ENCODE measurements around the gene ICAM4.
A peak's percentile ranks its signal among the peaks of the same experiment; 100 is the strongest.

The ICAM4 gene

GRCh38 chr19:10291554-10292205 is 4.9 kb downstream of the ICAM4 start:
- no peak for DNase-seq

- DNase-seq, result peak; percentile 55
Measured at GRCh38 chr19:10292206-10292788, 5.5 kb downstream of the ICAM4 start.

- no peak for DNase-seq
Measured at GRCh38 chr19:10292789-10293636, 6.3 kb downstream of the ICAM4 start.

- DNase-seq, result no peak
Measured at GRCh38 chr19:10293637-10294367, 7.0 kb downstream of the ICAM4 start.

DNA sequence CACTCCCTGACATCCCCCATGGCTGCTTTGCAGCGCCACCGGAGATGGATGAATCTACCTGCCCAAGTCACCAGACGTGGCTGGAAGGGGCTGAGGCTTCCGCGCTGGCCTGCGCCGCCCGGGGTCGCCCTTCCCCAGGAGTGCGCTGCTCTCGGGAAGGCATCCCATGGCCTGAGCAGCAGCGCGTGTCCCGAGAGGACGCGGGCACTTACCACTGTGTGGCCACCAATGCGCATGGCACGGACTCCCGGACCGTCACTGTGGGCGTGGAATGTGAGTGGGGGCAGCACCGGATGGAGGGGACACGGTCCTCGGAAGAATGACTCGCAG is 7.6 kb downstream of the ICAM4 start:
- no peak for DNase-seq

GRCh38 chr19:10295305-10295846 is 8.6 kb downstream of the ICAM4 start:
- no peak for DNase-seq

DNA sequence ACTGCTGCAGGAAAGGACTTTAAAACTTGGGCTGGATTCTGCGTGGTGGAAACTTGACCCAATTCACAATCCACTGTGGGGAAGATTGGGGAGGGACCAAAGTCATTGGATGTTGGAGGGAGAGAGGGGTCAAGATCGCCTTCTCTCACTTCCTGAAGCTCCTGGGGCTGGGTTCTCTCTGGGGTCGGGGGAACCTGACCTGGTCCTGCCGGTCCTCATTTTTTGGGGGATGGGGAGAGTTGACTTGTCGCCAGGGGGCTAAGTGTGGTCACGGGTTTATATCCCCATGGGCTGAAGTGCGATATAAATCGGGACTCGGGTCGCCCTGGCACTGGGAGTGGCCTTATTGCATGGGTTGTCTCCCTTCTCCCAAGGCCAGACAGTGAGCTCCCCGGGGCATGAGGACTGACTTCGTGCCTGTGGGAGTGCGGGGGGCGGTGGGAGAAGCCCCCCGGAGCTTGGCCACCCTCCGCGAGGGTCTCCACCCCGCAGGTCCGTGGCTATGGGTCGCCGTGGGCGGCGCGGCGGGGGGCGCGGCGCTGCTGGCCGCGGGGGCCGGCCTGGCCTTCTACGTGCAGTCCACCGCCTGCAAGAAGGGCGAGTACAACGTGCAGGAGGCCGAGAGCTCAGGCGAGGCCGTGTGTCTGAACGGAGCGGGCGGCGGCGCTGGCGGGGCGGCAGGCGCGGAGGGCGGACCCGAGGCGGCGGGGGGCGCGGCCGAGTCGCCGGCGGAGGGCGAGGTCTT is 9.3 kb downstream of the ICAM4 start:
- no peak for DNase-seq

DNA sequence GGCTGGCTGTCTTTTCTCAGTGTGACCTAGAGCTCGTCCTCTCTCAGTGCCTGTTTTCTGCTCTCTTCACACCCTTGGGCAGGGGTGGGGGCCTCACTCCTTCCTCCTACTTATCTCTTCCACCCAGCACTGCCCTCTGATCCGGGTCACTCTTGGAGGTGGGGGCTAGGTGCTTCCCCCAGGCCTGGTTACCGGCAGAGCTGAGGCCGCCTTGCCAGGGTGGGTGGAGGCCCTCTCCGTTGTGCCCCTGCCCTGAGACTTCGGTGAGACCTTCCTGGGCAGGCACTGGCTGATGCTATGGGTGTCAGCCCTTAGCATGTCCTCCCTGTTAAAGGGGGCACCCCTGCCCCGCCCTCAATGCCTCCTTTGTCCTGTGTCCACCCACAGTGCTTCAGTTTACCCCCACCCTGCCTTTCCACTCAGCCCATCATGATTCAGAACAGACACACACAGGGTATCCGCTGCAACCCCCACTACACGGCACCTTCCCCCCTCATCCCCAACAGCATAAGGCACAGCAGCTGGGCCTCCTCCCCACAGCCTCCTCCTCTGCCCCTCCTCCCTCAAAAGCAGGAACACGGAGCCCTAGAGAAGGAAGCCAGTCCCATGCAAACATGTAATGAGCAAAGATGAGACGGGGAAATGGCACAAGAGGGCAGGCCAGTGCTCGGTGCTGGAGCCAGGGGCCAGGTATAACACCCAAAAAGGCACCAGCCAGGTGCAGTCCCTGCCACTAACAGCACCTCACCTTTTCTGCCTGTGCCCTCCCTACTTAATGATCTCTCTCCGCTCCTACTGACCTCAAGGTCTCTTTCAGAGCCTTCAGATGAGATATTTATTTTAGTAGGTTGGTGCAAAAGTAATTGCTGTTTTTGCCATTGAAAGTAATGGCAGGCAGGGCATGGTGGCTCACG is 13.0 kb downstream of the ICAM4 start:
- no peak for DNase-seq

DNA sequence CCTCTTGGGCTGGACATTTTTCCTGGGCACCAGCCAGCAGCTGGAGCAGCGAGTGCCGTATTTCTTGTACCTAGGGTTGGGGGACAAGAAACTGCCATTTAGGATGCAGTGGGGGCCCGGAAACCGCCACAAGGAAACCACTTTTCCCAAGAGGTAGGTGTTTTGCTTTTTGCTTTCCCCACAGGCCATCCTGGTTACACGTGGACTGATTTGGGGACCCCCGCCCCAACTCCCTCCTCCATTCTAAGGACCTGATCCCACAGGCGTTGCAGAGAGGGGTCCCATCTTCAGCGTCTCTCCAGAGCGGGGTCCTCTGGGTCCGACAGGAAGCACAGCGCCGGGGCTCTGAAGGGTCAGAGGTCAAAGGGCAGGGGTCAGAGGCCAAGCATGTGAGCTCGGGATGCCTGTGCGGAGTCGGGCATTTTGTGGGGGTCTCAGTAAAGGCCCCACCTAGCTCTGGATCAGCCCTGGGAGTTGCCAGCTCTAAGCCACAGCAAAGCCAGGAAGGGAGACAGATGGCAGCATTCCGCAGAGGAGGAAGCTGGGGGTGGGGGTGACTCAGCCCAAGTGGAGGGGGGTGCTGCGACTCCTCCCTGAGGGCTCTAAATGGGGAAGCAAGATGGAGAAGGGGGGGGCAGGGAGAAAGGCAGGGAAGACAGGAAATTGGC is 18.5 kb downstream of the ICAM4 start:
- DNase-seq, result no peak

- DNase-seq, result no peak
Measured at GRCh38 chr19:10306327-10306726, 19.6 kb downstream of the ICAM4 start.

DNA sequence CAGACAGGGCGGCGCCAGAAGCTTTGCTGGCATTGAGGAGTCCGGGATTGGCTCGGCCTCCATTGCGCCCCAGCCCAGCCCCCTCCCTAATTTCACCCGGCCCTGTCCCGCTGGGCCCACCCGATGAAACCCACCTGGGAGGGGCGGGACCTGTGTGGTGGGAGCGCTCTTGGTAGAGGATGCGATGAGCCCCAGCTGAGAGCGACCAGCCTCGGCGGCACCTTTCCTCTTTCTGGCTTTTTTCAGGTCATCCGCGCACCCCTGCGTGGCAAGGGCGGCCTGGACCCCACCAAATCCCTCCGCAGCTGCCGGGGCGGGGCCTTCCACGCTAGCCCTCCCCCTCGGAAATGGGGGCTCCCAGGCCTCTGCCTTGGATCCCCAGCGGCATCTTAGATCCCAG is 22.7 kb downstream of the ICAM4 start, which contains the start of gene ZGLP1:
Gene ZGLP1, minus strand, starts transcription at position 393 of the 400 bp plus-strand sequence.
- no peak for DNase-seq

GRCh38 chr19:10315335-10316214 is 28.8 kb downstream of the ICAM4 start, which contains the start of gene FDX2:
Gene FDX2, minus strand, starts transcription at chr19:10316015. Its CDS starts 19 bp downstream, at chr19:10315996.
- peak; percentile 54 for DNase-seq

GRCh38 chr19:10316229-10317044 is 29.7 kb downstream of the ICAM4 start:
- no peak for DNase-seq

GRCh38 chr19:10317045-10317856 is 30.5 kb downstream of the ICAM4 start:
- no peak for DNase-seq

- DNase-seq, result no peak
Measured at GRCh38 chr19:10317857-10318462, 31.2 kb downstream of the ICAM4 start.

GRCh38 chr19:10318807-10319682 is 32.3 kb downstream of the ICAM4 start:
- DNase-seq, result no peak

Measured in SHP77 treated with DMSO at 0.1 percent for 48 hours (cell line).